Stomach smooth muscle (tissue), 2 donors: ENCODE results near the gene CDC14A.

Source experiments
- H3K27ac ChIP-seq: one replicate; pipeline ENCODE4 v1.7.0; 2013; ENCODE audit warnings: mild to moderate bottlenecking, low read length, inconsistent platforms
- H3K27me3 ChIP-seq, 2 donors: one replicate each; pipeline ENCODE4 v1.7.0; 2013; ENCODE audit warnings: low read length in 2 of 2; ENCODE audit not compliant: insufficient read depth in 2 of 2, control insufficient read depth in 1 of 2
- H3K36me3 ChIP-seq, 2 donors: one replicate each; pipeline ENCODE4 v1.7.0; 2013; ENCODE audit warnings: low read length in 2 of 2; ENCODE audit not compliant: control insufficient read depth in 2 of 2, insufficient read depth in 2 of 2
- H3K4me1 ChIP-seq: one replicate; pipeline ENCODE4 v1.7.0; 2013; ENCODE audit warnings: low read length; ENCODE audit not compliant: control insufficient read depth, insufficient read depth
- H3K4me3 ChIP-seq, 2 donors: one replicate each; pipeline ENCODE4 v1.7.0; 2013; ENCODE audit warnings: low read length in 2 of 2
- H3K9ac ChIP-seq, 2 donors: one replicate each; pipeline ENCODE4 v1.7.0; 2013; ENCODE audit warnings: low read length in 2 of 2, mild to moderate bottlenecking in 1 of 2
- H3K9me3 ChIP-seq, 2 donors: one replicate each; pipeline ENCODE4 v1.7.0; 2013; ENCODE audit warnings: low read length in 2 of 2; ENCODE audit not compliant: control insufficient read depth in 2 of 2
- donor health status: healthy.
- donor health status: Pancreatic carcinoma.

CDC14A gene

DNA sequence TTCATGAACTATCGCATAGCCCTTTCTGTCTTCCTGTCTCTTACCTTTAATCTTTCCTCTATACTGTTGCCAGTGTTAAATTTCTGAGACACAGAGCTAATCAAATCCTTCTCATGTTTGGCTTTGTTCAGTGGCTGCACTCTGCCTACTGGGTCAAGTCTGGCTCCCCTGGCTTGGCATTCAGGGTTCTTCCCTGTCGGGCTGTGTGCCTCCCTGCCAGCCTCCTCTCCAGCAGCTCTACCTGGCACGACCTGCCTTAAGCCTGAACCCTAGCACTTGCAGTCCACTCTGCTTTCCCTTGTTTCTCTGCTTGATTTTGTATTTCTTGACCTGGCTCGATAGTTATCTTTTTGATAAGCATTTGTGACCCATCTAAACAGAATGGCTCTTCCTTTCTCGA lies 159.5 kb downstream of the CDC14A start:
- Histone ChIP-seq H3K4me3 (no peak overlapping the region), H3K27me3 (no peaks in the 10 kb centered on the region), H3K4me1 (no peaks in the 10 kb centered on the region), H3K9ac (no peak overlapping the region), H3K9me3 (no peaks in the 10 kb centered on the region), H3K36me3 (peaks cover 3 to 9% of the 10 kb centered on the region in 2 donors), H3K27ac (no peak overlapping the region)

DNA sequence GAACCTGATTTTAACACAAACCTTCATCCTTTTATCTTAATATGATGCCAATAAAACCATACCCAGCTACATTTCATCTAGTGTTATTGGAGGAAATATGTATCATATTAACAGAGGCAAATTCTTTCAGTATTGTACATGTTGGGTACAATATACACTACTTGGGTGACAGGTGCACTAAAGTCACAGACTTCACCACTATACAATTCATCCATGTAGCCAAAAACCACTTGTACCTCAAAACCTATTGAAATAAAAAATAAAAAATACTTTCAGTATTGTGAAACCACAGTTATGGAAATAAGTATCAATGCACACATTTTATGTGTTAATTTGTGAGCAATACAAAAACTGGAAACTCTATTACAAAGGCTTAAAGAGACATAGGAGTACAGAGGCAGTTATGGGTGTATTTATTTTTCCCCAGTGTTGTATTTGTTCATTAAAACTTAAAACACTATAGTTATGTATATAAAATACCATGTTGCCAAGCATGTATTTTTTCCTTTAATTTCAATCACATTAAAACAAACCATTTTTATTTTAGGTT lies 160.6 kb downstream of the CDC14A start:
- H3K9ac ChIP-seq, result no peak overlapping the region
- H3K36me3 ChIP-seq, result peaks cover 3 to 9% of the 10 kb centered on the region in 2 donors
- H3K27me3 ChIP-seq, result no peaks in the 10 kb centered on the region
- H3K4me1 ChIP-seq, result no peaks in the 10 kb centered on the region
- H3K27ac ChIP-seq, result no peak overlapping the region
- no peaks in the 10 kb centered on the region for H3K9me3 ChIP-seq
- no peak overlapping the region for H3K4me3 ChIP-seq

DNA sequence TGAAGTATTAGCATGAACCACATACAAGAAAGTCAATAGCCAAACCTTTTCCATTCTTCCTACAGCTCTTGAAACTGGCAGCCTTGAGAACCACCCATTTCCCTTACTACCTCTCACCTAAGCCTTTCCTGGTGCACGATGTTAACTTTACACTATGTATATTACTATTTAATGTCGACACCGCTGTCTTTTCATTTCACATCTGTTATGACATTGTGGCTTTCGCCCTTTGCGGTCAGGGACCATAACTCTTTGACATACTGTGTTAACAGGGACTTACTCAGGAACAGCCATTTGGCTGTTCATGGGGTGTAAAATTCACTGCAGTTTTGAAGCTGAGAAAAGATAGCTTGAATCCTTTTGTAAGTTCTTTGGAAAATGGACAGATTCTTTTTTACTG lies 164.6 kb downstream of the CDC14A start:
- no peaks in the 10 kb centered on the region for H3K9me3 ChIP-seq
- no peaks in the 10 kb centered on the region for H3K4me1 ChIP-seq
- H3K4me3 ChIP-seq, result no peak overlapping the region
- no peak overlapping the region for H3K9ac ChIP-seq
- no peak overlapping the region for H3K27ac ChIP-seq
- no peaks in the 10 kb centered on the region for H3K36me3 ChIP-seq
- H3K27me3 ChIP-seq, result no peaks in the 10 kb centered on the region

DNA sequence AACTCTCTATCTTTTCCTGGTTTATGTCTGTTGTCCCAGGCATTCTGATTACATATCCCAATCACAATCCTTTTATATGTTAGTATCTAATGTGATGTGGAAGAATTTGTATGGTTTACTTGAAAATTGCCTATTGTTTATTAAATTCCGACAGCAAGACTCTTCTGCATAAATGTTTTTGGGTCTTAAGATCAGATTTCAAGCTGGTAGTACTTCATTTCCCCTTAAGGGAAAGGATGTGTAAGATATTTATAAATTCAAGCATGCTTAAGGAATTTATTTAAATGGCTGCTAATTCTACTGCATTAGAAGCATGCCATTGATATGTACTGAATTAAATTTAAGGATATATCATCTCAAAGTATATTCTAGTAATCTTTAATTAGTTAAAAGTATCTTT lies 165.2 kb downstream of the CDC14A start:
- H3K27me3 ChIP-seq, result no peaks in the 10 kb centered on the region
- no peak overlapping the region for H3K4me3 ChIP-seq
- H3K9me3 ChIP-seq, result no peaks in the 10 kb centered on the region
- no peaks in the 10 kb centered on the region for H3K36me3 ChIP-seq
- H3K27ac ChIP-seq, result no peak overlapping the region
- H3K9ac ChIP-seq, result no peak overlapping the region
- no peaks in the 10 kb centered on the region for H3K4me1 ChIP-seq

DNA sequence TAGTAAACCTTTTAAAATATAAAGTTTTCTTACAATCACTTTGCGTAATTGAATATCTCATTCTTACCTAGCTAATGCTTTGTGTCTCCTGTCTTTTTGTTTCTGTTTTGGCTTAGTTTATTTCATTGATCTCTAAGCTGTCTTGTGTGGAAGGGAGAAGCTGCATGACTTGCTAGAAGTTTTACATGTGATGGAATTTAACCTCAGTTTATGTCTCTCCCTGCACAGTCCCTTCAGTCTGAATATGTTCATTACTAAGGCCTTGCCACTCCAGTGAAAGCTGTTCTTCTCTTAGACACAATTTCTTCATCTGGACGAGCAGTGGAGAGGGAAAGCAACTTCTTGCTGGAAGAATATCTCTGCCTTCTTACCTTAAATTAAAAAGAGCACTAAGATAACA lies 165.7 kb downstream of the CDC14A start:
- no peaks in the 10 kb centered on the region for H3K36me3 ChIP-seq
- no peaks in the 10 kb centered on the region for H3K9me3 ChIP-seq
- H3K27me3 ChIP-seq, result no peaks in the 10 kb centered on the region
- H3K9ac ChIP-seq, result no peak overlapping the region
- no peak overlapping the region for H3K27ac ChIP-seq
- H3K4me3 ChIP-seq, result no peak overlapping the region
- H3K4me1 ChIP-seq, result no peaks in the 10 kb centered on the region

DNA sequence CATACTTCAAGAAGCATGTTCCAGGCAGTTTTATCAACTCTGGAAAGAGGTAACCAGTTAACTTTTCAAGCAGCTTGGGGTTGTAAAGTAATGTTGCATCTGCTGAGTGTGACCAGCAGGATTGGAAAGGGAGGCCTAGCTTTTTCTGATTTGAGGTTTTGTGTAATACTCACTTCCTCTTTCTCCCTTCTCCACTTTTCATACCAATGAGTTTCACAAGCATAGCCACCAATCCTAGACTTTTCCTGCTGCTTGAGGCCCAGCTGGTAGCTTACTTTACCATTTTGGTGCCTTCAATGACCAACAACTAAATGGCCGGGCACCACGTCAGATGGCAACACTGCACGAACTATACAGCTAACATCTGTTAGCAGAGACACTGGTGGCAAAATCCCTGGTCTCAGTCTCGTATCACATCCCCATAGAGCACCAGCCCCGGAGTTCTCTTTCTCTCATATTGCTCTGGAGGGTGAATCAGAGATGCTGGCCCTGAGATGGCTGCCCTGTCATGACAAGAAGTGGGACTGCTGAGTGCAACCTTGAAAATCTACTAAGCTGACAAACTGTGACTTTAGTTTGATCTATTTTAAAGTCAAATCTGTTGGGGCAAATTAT lies 170.8 kb downstream of the CDC14A start:
- no peak overlapping the region for H3K9ac ChIP-seq
- H3K4me1 ChIP-seq, result no peaks in the 10 kb centered on the region
- H3K4me3 ChIP-seq, result no peak overlapping the region
- H3K27ac ChIP-seq, result no peak overlapping the region
- no peaks in the 10 kb centered on the region for H3K9me3 ChIP-seq
- no peaks in the 10 kb centered on the region for H3K27me3 ChIP-seq
- no peaks in the 10 kb centered on the region for H3K36me3 ChIP-seq

DNA sequence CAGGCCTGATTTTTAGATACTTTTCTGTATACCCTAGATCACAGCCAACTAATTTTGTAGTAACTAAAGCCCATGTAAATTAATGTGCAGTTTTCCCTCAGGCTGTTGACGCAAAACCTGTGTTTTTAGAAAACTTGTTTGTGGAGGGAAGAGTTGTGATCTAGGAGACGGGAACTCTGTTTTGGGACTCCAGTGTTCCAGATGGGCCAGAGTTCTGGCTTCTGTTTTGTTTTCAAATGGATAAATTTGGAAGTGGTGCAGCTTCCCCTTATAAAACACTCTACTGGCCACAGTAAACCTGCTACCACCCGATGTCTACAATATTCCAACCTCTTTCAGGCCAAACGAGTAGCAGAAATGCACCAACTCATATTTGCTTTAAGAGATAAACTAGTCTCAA lies 172.0 kb downstream of the CDC14A start:
- no peak overlapping the region for H3K9ac ChIP-seq
- H3K9me3 ChIP-seq, result no peaks in the 10 kb centered on the region
- no peaks in the 10 kb centered on the region for H3K27me3 ChIP-seq
- H3K4me3 ChIP-seq, result no peak overlapping the region
- H3K36me3 ChIP-seq, result no peaks in the 10 kb centered on the region
- H3K4me1 ChIP-seq, result no peaks in the 10 kb centered on the region
- H3K27ac ChIP-seq, result no peak overlapping the region

DNA sequence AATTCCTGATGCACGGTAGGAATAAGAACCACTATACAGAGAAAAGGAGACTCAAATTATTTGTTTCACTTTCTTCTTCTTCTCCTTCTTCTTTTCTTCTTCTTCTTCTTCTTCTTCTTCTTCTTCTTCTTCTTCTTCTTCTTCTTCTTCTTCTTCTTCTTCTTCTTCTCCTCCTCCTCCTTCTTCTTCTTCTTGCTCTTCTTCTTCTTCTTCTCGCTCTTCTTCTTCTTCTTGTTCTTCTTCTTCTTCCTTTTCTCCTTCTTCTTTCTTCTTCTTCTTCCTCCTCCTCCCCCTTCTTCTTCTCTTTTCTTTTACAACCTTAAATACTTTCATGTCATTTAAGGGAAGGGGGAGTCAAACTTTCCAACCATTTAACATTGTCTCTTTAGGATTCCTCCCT lies 174.6 kb downstream of the CDC14A start:
- Histone ChIP-seq H3K27me3 (no peaks in the 10 kb centered on the region), H3K27ac (no peak overlapping the region), H3K36me3 (no peaks in the 10 kb centered on the region), H3K9ac (no peak overlapping the region), H3K4me3 (no peak overlapping the region), H3K9me3 (no peaks in the 10 kb centered on the region), H3K4me1 (peaks cover 8% of the 10 kb centered on the region)

DNA sequence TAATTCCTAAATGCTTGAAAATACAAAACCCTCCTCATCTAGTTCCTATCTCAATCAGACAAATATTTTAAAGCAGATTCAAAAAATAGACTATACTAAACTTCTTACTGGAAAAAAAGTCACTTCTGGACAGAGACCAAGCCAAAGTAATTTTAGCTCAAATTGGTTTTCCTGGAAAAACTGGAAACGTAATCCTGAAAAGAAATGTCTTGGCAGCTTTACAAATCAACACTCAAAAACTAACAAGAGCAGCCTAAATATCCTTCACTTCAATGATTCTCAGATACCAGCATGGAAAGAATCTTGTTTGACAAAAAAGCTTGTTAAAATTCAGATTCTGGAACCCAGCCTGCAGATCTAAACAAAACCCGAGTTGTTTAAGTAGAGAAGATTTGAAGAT lies 176.6 kb downstream of the CDC14A start:
- Histone ChIP-seq H3K9ac (no peak overlapping the region), H3K4me1 (peaks cover 8% of the 10 kb centered on the region)

DNA sequence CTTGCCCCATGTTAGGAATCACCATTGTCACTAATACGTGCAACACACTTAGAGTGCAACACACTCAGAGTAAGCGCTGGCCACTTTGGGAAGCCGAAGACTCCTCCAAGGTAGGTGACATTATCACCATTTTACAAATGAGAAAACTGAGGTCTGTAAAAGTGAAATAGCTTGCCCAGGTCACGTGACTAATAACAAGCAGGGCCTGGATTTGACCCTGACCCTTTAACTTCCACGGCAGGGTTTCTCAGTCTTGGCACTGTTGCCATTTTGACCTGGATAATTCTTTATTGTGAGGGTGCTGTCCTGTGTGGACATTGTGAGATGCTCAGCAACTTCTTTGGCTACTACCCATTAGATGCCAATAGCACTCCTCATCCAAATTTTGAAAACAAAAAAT lies 177.8 kb downstream of the CDC14A start:
- Histone ChIP-seq H3K27me3 (peaks cover 0 to 2% of the 10 kb centered on the region in 2 donors), H3K4me1 (peaks cover 8% of the 10 kb centered on the region), H3K9me3 (no peaks in the 10 kb centered on the region), H3K36me3 (no peaks in the 10 kb centered on the region), H3K9ac (no peak overlapping the region), H3K27ac (peak overlapping the region; percentile 19), H3K4me3 (no peak overlapping the region)

More for the DNA sequence above, 176.6 kb downstream of the CDC14A start:
- Histone ChIP-seq H3K4me3 (no peak overlapping the region), H3K27me3 (peaks cover 0 to 2% of the 10 kb centered on the region in 2 donors), H3K36me3 (no peaks in the 10 kb centered on the region), H3K9me3 (no peaks in the 10 kb centered on the region), H3K27ac (no peak overlapping the region)

DNA sequence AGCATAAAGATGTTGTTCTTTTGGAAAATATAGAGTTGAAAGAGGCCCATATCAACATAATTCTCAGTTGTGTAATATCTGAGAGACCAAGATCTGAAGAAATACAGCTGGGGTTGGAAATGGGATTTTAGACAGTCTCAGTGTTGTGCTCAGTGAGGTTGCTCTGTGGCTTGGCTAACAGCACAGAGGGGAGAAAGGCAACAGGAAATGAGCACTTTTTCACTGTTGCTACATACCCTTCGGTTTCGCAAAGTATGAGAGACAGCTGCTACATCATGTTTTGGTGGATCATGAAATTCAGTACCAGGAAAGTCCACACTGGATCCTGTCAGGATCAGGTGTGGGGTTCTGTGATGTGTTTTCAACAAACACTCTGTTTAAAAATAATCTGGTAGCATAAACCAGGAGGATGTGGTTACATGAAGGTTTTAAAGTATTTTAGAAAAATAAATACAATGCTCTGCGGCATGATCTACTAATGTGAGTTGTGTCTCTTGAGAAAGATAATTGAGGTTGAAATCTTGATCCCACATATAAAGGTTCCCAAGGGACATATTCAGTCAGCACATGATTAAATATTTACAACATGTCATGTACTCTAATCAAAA lies 178.7 kb downstream of the CDC14A start:
- H3K9ac ChIP-seq, result no peak overlapping the region

More for the DNA sequence above, 178.7 kb downstream of the CDC14A start:
- Histone ChIP-seq H3K4me3 (no peak overlapping the region), H3K27me3 (peaks cover 0 to 2% of the 10 kb centered on the region in 2 donors), H3K4me1 (peaks cover 8% of the 10 kb centered on the region), H3K36me3 (no peaks in the 10 kb centered on the region), H3K9me3 (no peaks in the 10 kb centered on the region), H3K27ac (peak overlapping the region; percentile 19)
